Stimulated activated CD4-positive, alpha-beta T cell treated with anti-CD3 and anti-CD28 coated beads, Interleukin-1b, Interleukin-23, amount 100 ng/mL, for 1 hour (primary cell): Measurements from ENCODE around the gene MANSC4.
"Not testable (repeated sequence)": the region's sequence is repeated elsewhere in the genome, so short reads cannot be mapped to it uniquely, and the experiment has no call there.

ENCODE experiments used
- DNase-seq, 2 donors: peaks; one replicate each; pipeline ENCODE4 v3.0.0-alpha.2; 2020; ENCODE audit warnings: low read depth in 2 of 2

The MANSC4 gene

DNA sequence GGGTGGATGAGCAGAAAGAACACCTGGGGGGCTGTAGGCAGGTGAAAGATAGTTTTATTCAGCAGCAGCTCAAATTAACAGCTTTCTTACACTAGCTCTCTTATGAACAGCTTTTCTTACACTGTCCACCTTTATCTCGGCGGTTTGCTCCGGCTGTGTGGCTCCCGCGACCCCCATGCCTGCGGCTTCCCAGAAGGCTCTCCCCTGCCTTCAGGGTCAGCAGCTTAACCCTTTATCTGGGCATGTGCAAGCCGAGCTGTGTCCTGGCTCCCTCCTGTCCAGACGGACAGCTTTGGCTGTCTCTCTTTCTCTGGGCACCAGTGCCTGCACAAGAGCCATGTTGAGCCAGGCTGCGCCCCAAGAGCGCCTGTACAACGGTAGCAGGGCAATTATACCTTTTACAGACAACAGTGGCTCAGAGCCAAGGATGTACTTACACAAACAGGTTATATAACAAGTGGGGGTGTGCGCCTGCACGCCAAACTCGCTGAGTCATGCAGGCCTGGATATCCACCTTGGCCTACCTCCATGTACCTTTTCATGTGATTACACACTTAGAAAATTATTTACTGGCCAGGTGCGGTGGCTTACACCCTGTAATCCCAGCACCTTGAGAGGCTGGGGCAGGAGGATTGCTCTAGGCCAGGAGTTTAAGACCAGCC, 28.5 kb downstream of the MANSC4 start:
- DNase-seq = no peak

GRCh38 chr12:27747111-27747820, 32.8 kb downstream of the MANSC4 start:
- DNase-seq = no peak

GRCh38 chr12:27745734-27746133, 34.3 kb downstream of the MANSC4 start:
- not testable (repeated sequence) for DNase-seq

DNA sequence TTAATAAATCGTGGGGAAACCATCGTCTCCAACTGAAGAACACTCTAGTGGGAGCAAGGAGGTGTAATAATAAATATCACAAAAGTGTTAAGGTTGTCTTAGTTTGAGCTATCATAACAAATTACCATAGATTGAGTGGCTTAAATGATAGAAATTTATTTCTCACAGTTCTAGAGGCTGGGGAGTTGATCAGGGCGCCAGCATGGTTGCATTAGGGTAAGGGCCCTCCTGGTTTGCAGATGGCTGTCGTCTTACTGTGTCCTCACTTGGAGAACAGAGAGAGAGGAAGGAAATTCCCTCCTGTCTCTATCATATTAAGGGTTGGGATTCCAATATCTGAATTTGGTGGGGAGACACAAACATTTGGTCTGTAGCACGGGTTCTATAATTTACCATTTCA, 36.4 kb downstream of the MANSC4 start:
- DNase-seq = no peak

GRCh38 chr12:27734321-27734720, 45.7 kb downstream of the MANSC4 start:
- not testable (repeated sequence) for DNase-seq

DNA sequence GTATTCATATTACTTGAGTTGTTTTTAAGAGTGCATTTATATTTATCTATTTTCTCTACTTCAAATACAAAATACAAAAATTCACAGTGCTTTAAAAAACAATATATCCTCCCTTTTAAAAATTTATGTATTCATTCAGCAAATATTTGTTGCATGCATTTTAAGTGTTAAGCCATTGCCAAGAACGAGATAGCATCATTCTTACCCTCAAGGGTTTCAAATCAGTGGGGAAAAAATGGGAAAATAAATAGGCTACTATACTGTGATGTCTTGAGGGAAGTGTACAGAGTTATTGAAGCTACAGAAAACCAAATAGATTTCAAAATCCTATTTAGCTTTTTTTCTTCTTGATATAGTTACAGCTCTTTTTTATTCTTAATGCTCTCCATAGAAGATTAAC, 46.2 kb downstream of the MANSC4 start:
- no peak for DNase-seq

DNA sequence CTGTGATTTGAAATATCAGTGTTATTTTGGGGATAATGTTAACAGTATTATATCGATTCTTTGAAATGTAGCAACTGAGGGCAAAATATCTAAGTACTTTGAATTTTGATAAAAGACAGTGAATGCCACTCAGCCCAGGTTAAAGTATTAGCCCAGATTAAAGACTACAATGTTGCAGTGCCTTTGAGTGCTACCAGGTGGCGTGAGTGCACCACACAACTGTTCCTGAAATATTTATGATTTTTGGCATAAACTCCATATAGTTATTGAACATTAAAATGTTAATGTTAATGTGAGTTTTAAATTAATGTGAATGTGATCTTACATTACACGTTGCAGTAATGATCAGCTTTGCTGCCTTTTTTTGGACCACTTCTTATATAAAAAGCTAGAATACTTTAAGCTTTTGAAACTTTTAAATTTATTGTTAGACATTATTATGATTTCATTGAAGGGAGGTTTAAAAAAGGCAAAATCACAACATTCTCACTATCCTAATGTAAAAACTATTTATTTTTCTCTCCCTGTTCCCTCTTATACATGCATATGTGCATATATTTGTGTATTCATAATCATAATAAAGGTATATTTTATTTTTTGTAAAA, 46.9 kb downstream of the MANSC4 start:
- DNase-seq = no peak

- DNase-seq = no peak
These were observed 47.8 kb downstream of the MANSC4 start for GRCh38 chr12:27732281-27732680.

- DNase-seq = no peak
These were observed 49.9 kb downstream of the MANSC4 start for GRCh38 chr12:27730097-27730588.

DNA sequence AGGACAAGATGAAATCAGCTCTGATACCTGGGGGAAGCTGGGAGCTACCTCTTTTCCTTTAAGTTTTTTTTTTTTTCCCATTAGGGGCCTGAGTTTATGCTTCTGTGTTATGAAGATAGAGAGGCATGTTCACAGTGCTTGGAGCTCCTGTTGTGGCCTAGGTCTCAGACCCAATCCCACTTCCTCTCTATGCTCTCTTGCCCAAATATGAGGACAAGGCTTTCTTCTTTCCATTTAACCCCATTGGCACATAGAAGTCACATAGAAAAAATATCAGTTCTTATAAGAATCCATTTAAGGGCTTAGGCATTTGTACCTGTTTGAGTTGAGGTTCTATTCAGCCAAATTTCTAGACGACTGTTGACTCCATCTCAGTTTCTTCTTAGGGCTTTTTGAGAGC, 56.8 kb downstream of the MANSC4 start:
- no peak for DNase-seq
